ENCODE results near the gene TWF1. TPM values are rescaled to one million over a fixed set of nuclear protein-coding genes. Genes with fewer than 3 reads are reported as not detected.

The TWF1 gene
- polyA plus RNA-seq, 2 donors, result 73.1 to 120 TPM

GRCh38 chr12:43835656-43836474, 29.7 kb upstream of the TWF1 start, which contains the start of gene TMEM117:
TSS of gene TMEM117 (plus strand) at chr12:43836081.
- Histone ChIP-seq H3K27ac (ENCODE audit: low read depth in 2 of 2, low read length in 1 of 2) (peak within 1 kb of the TSS; percentile 96 to 97), H3K4me1 (ENCODE audit: control insufficient read depth in 2 of 2, insufficient read depth in 2 of 2, low read length in 1 of 2) (peaks cover 0 to 3% of the 10 kb centered on the region in 2 donors), H3K4me3 (ENCODE audit: low read depth in 1 of 2, low read length in 2 of 2) (peak within 1 kb of the TSS; percentile 84 to 97), H3K9me3 (ENCODE audit: control insufficient read depth in 2 of 2, insufficient read depth in 1 of 2, low read depth in 1 of 2, low read length in 1 of 2) (no peaks in the 10 kb centered on the region), H3K36me3 (ENCODE audit: control insufficient read depth in 2 of 2, insufficient read depth in 2 of 2, low read length in 1 of 2) (no peaks in the 10 kb centered on the region), H3K27me3 (ENCODE audit: control insufficient read depth in 1 of 2, insufficient read depth in 2 of 2, low read length in 2 of 2) (no peaks in the 10 kb centered on the region)
- WGBS, 2 donors, result 0 to 1% methylated on average over 87 to 103 of the region's 103 CpGs

- peak overlapping the region; percentile 96 to 97 for H3K27ac ChIP-seq (ENCODE audit: low read depth in 2 of 2, low read length in 1 of 2)
- no peaks in the 10 kb centered on the region for H3K9me3 ChIP-seq (ENCODE audit: control insufficient read depth in 2 of 2, insufficient read depth in 1 of 2, low read depth in 1 of 2, low read length in 1 of 2)
- peak overlapping the region; percentile 84 to 97 for H3K4me3 ChIP-seq (ENCODE audit: low read depth in 1 of 2, low read length in 2 of 2)
- H3K36me3 ChIP-seq (ENCODE audit: control insufficient read depth in 2 of 2, insufficient read depth in 2 of 2, low read length in 1 of 2), result no peaks in the 10 kb centered on the region
- 39 to 43% methylated on average over 6 of the region's 6 CpGs for WGBS, 2 donors
- peaks cover 0 to 3% of the 10 kb centered on the region in 2 donors for H3K4me1 ChIP-seq (ENCODE audit: control insufficient read depth in 2 of 2, insufficient read depth in 2 of 2, low read length in 1 of 2)
- no peaks in the 10 kb centered on the region for H3K27me3 ChIP-seq (ENCODE audit: control insufficient read depth in 1 of 2, insufficient read depth in 2 of 2, low read length in 2 of 2)
Observed at GRCh38 chr12:43835264-43835655, 29.1 kb upstream of the TWF1 start.

GRCh38 chr12:43832463-43833168, 26.5 kb upstream of the TWF1 start:
- WGBS, 2 donors, result 67 to 76% methylated on average over 4 of the region's 4 CpGs
- Histone ChIP-seq H3K4me1 (ENCODE audit: control insufficient read depth in 2 of 2, insufficient read depth in 2 of 2, low read length in 1 of 2) (peaks cover 0 to 3% of the 10 kb centered on the region in 2 donors), H3K9me3 (ENCODE audit: control insufficient read depth in 2 of 2, insufficient read depth in 1 of 2, low read depth in 1 of 2, low read length in 1 of 2) (no peaks in the 10 kb centered on the region), H3K27me3 (ENCODE audit: control insufficient read depth in 1 of 2, insufficient read depth in 2 of 2, low read length in 2 of 2) (no peaks in the 10 kb centered on the region), H3K4me3 (ENCODE audit: low read depth in 1 of 2, low read length in 2 of 2) (no peak overlapping the region), H3K27ac (ENCODE audit: low read depth in 2 of 2, low read length in 1 of 2) (no peak overlapping the region), H3K36me3 (ENCODE audit: control insufficient read depth in 2 of 2, insufficient read depth in 2 of 2, low read length in 1 of 2) (no peaks in the 10 kb centered on the region)

GRCh38 chr12:43827093-43827492, 21.0 kb upstream of the TWF1 start:
- H3K4me3 ChIP-seq (ENCODE audit: low read depth in 1 of 2, low read length in 2 of 2), result no peak overlapping the region

GRCh38 chr12:43826681-43827080, 20.6 kb upstream of the TWF1 start:
- 87 to 93% methylated on average over 3 of the region's 3 CpGs for WGBS, 2 donors
- no peaks in the 10 kb centered on the region for H3K36me3 ChIP-seq (ENCODE audit: control insufficient read depth in 2 of 2, insufficient read depth in 2 of 2, low read length in 1 of 2)
- H3K27ac ChIP-seq (ENCODE audit: low read depth in 2 of 2, low read length in 1 of 2), result no peak overlapping the region
- no peaks in the 10 kb centered on the region for H3K27me3 ChIP-seq (ENCODE audit: control insufficient read depth in 1 of 2, insufficient read depth in 2 of 2, low read length in 2 of 2)
- H3K4me3 ChIP-seq (ENCODE audit: low read depth in 1 of 2, low read length in 2 of 2), result no peak overlapping the region
- no peaks in the 10 kb centered on the region for H3K9me3 ChIP-seq (ENCODE audit: control insufficient read depth in 2 of 2, insufficient read depth in 1 of 2, low read depth in 1 of 2, low read length in 1 of 2)
- H3K4me1 ChIP-seq (ENCODE audit: control insufficient read depth in 2 of 2, insufficient read depth in 2 of 2, low read length in 1 of 2), result no peaks in the 10 kb centered on the region

More at GRCh38 chr12:43827093-43827492, 21.0 kb upstream of the TWF1 start:
- Histone ChIP-seq H3K9me3 (ENCODE audit: control insufficient read depth in 2 of 2, insufficient read depth in 1 of 2, low read depth in 1 of 2, low read length in 1 of 2) (no peaks in the 10 kb centered on the region), H3K27me3 (ENCODE audit: control insufficient read depth in 1 of 2, insufficient read depth in 2 of 2, low read length in 2 of 2) (no peaks in the 10 kb centered on the region), H3K4me1 (ENCODE audit: control insufficient read depth in 2 of 2, insufficient read depth in 2 of 2, low read length in 1 of 2) (no peaks in the 10 kb centered on the region), H3K36me3 (ENCODE audit: control insufficient read depth in 2 of 2, insufficient read depth in 2 of 2, low read length in 1 of 2) (no peaks in the 10 kb centered on the region), H3K27ac (ENCODE audit: low read depth in 2 of 2, low read length in 1 of 2) (no peak overlapping the region)
- WGBS, 2 donors, result 74 to 80% methylated on average over 1 of the region's 1 CpG

GRCh38 chr12:43824207-43824775, 18.2 kb upstream of the TWF1 start:
- no peak overlapping the region for H3K27ac ChIP-seq (ENCODE audit: low read depth in 2 of 2, low read length in 1 of 2)
- H3K4me3 ChIP-seq (ENCODE audit: low read depth in 1 of 2, low read length in 2 of 2), result no peak overlapping the region
- H3K9me3 ChIP-seq (ENCODE audit: control insufficient read depth in 2 of 2, insufficient read depth in 1 of 2, low read depth in 1 of 2, low read length in 1 of 2), result no peaks in the 10 kb centered on the region
- H3K4me1 ChIP-seq (ENCODE audit: control insufficient read depth in 2 of 2, insufficient read depth in 2 of 2, low read length in 1 of 2), result no peaks in the 10 kb centered on the region
- H3K27me3 ChIP-seq (ENCODE audit: control insufficient read depth in 1 of 2, insufficient read depth in 2 of 2, low read length in 2 of 2), result no peaks in the 10 kb centered on the region
- WGBS, 2 donors, result 91% methylated on average over 8 of the region's 8 CpGs
- no peaks in the 10 kb centered on the region for H3K36me3 ChIP-seq (ENCODE audit: control insufficient read depth in 2 of 2, insufficient read depth in 2 of 2, low read length in 1 of 2)

GRCh38 chr12:43816168-43816567, 10.1 kb upstream of the TWF1 start:
- Histone ChIP-seq H3K27me3 (ENCODE audit: control insufficient read depth in 1 of 2, insufficient read depth in 2 of 2, low read length in 2 of 2) (no peaks in the 10 kb centered on the region), H3K4me3 (ENCODE audit: low read depth in 1 of 2, low read length in 2 of 2) (no peak overlapping the region), H3K9me3 (ENCODE audit: control insufficient read depth in 2 of 2, insufficient read depth in 1 of 2, low read depth in 1 of 2, low read length in 1 of 2) (no peaks in the 10 kb centered on the region), H3K27ac (ENCODE audit: low read depth in 2 of 2, low read length in 1 of 2) (no peak overlapping the region), H3K36me3 (ENCODE audit: control insufficient read depth in 2 of 2, insufficient read depth in 2 of 2, low read length in 1 of 2) (no peaks in the 10 kb centered on the region), H3K4me1 (ENCODE audit: control insufficient read depth in 2 of 2, insufficient read depth in 2 of 2, low read length in 1 of 2) (no peaks in the 10 kb centered on the region)
- 82 to 85% methylated on average over 3 of the region's 3 CpGs for WGBS, 2 donors

- H3K27me3 ChIP-seq (ENCODE audit: control insufficient read depth in 1 of 2, insufficient read depth in 2 of 2, low read length in 2 of 2), result no peaks in the 10 kb centered on the region
- no peaks in the 10 kb centered on the region for H3K9me3 ChIP-seq (ENCODE audit: control insufficient read depth in 2 of 2, insufficient read depth in 1 of 2, low read depth in 1 of 2, low read length in 1 of 2)
- 73 to 74% methylated on average over 3 of the region's 3 CpGs for WGBS, 2 donors
- no peak overlapping the region for H3K4me3 ChIP-seq (ENCODE audit: low read depth in 1 of 2, low read length in 2 of 2)
- no peak overlapping the region for H3K27ac ChIP-seq (ENCODE audit: low read depth in 2 of 2, low read length in 1 of 2)
- no peaks in the 10 kb centered on the region for H3K36me3 ChIP-seq (ENCODE audit: control insufficient read depth in 2 of 2, insufficient read depth in 2 of 2, low read length in 1 of 2)
- no peaks in the 10 kb centered on the region for H3K4me1 ChIP-seq (ENCODE audit: control insufficient read depth in 2 of 2, insufficient read depth in 2 of 2, low read length in 1 of 2)
Observed at GRCh38 chr12:43815416-43815815, 9.3 kb upstream of the TWF1 start.

GRCh38 chr12:43812926-43813325, 6.8 kb upstream of the TWF1 start:
- 67 to 86% methylated on average over 4 of the region's 4 CpGs for WGBS, 2 donors
- Histone ChIP-seq H3K9me3 (ENCODE audit: control insufficient read depth in 2 of 2, insufficient read depth in 1 of 2, low read depth in 1 of 2, low read length in 1 of 2) (no peaks in the 10 kb centered on the region), H3K36me3 (ENCODE audit: control insufficient read depth in 2 of 2, insufficient read depth in 2 of 2, low read length in 1 of 2) (no peaks in the 10 kb centered on the region), H3K27ac (ENCODE audit: low read depth in 2 of 2, low read length in 1 of 2) (peak overlapping the region; percentile 82 to 86), H3K4me1 (ENCODE audit: control insufficient read depth in 2 of 2, insufficient read depth in 2 of 2, low read length in 1 of 2) (no peaks in the 10 kb centered on the region), H3K4me3 (ENCODE audit: low read depth in 1 of 2, low read length in 2 of 2) (no peak overlapping the region), H3K27me3 (ENCODE audit: control insufficient read depth in 1 of 2, insufficient read depth in 2 of 2, low read length in 2 of 2) (no peaks in the 10 kb centered on the region)
